Activated T-helper 1 cell treated with anti-CD3 and anti-CD28 coated beads, Interleukin-12 subunit alpha, Interleukin-12 subunit beta, Interleukin-2, Interleukin-4 antibody, amounts not matched to agents 30 ng/mL and 10 ng/mL and 1 ng/mL, durations not matched to agents 14 hours and 24 hours and 36 hours (primary cell): ENCODE results near the gene FARS2. TPM values are rescaled to one million over a fixed set of nuclear protein-coding genes. Genes with fewer than 3 reads are reported as not detected.
A peak's percentile ranks its signal among the peaks of the same experiment; 100 is the strongest.

Source experiments
- DNase-seq: peaks from one replicate; pipeline ENCODE4 v3.0.0; 2021; ENCODE audit warnings: low spot score
- H3K27ac Mint-ChIP-seq: one replicate; pipeline ENCODE4 v1.8.0; 2021; ENCODE audit warnings: mild to moderate bottlenecking, mixed read lengths
- H3K27me3 Mint-ChIP-seq: one replicate; pipeline ENCODE4 v1.8.0; 2022; ENCODE audit warnings: mild to moderate bottlenecking, moderate library complexity, mixed read lengths; ENCODE audit not compliant: insufficient read depth
- H3K36me3 Mint-ChIP-seq: one replicate; pipeline ENCODE4 v1.8.0; 2021; ENCODE audit warnings: low read depth, mixed read lengths
- H3K4me1 Mint-ChIP-seq: one replicate; pipeline ENCODE4 v1.8.0; 2021; ENCODE audit warnings: low read depth, mixed read lengths
- H3K4me3 Mint-ChIP-seq: one replicate; pipeline ENCODE4 v1.8.0; 2021; ENCODE audit warnings: mild to moderate bottlenecking, moderate library complexity, mixed read lengths
- H3K9me3 Mint-ChIP-seq: one replicate; pipeline ENCODE4 v1.8.0; 2021; ENCODE audit warnings: mixed read lengths
- intact Hi-C: fragments of 100-400 bp; cut with micrococcal nuclease; formaldehyde crosslinking; loops from one replicate; pipeline ENCODE4 v1.15.1; 2024
- total RNA-seq: library from RNA; stranded (reverse); gene quantifications from 2 replicates; pipeline ENCODE4 v1.2.3, GENCODE V29; 2022

Gene FARS2
- total RNA-seq, 1 donor from 2014 or later, result 23.8 TPM

DNA sequence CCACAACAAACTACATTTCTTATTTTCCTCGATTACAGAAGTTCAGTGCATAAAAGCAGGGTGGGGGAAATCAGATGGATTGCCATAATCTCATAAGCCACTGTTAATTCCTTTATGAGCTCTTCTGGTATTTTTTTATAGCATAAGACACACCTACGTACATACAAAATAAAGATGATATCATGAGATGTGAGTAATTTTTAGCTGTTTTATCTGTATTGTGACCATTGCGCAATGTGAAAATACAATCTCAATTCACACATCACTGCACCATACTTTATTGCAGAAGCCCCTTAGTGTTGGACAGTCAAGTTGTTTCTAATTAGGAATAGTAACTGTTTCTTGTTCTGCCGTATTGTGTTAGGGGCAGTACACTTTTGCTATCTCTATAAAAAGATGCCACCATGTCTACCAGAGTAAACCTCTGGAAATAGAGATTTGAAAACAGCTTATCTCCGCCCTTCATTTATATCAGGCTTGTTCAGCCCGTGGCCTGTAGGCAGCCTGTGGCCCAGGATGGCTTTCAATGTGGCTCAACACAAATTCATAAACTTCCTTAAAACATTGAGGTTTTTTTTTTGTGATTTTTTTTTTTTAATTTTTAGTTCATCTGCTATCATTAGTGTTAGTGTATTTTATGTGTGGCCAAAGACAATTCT, 90.4 kb downstream of the FARS2 start:
- H3K36me3 Mint-ChIP-seq, result peaks cover 3% of the 10 kb centered on the region
- intact Hi-C loops, result no loop called here
- no peak for DNase-seq
- H3K27me3 Mint-ChIP-seq, result no peaks in the 10 kb centered on the region
- H3K27ac Mint-ChIP-seq, result no peak overlapping the region
- H3K9me3 Mint-ChIP-seq, result no peaks in the 10 kb centered on the region
- no peaks in the 10 kb centered on the region for H3K4me1 Mint-ChIP-seq
- no peak overlapping the region for H3K4me3 Mint-ChIP-seq

GRCh38 chr6:5353971-5354370, 92.7 kb downstream of the FARS2 start:
- Mint-ChIP-seq H3K4me1 (no peaks in the 10 kb centered on the region), H3K27ac (no peak overlapping the region), H3K4me3 (no peak overlapping the region), H3K27me3 (no peaks in the 10 kb centered on the region), H3K36me3 (peaks cover 3% of the 10 kb centered on the region), H3K9me3 (no peaks in the 10 kb centered on the region)
- no peak for DNase-seq
- intact Hi-C loops, result no loop called here

- no peak overlapping the region for H3K27ac Mint-ChIP-seq
- no peaks in the 10 kb centered on the region for H3K4me1 Mint-ChIP-seq
Measured at GRCh38 chr6:5357486-5357885, 96.2 kb downstream of the FARS2 start.

DNA sequence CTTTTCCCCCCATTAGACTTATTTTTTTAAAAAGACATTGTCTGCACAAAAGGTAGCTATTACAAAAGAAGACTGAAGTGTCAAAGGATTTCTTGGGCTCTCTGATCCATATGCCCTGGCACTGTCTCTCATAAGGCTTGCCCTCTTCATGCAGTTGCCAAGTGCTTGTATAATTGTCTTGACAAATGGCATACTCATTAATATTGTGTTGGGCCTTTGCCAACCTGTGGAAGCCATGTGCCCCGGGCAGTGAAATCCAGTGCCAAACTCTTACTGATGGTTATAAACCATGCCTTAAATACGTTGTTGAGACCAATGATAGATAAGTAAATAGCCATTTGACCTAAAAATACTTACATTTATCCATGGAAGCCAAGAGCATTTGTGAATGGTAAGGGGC, 98.1 kb downstream of the FARS2 start:
- H3K36me3 Mint-ChIP-seq, result no peaks in the 10 kb centered on the region
- DNase-seq, result no peak
- intact Hi-C loops, result no loop called here
- no peaks in the 10 kb centered on the region for H3K4me1 Mint-ChIP-seq
- H3K4me3 Mint-ChIP-seq, result no peak overlapping the region
- H3K27me3 Mint-ChIP-seq, result no peaks in the 10 kb centered on the region
- no peak overlapping the region for H3K27ac Mint-ChIP-seq
- no peaks in the 10 kb centered on the region for H3K9me3 Mint-ChIP-seq

More at GRCh38 chr6:5357486-5357885, 96.2 kb downstream of the FARS2 start:
- H3K4me3 Mint-ChIP-seq, result no peak overlapping the region
- no peaks in the 10 kb centered on the region for H3K27me3 Mint-ChIP-seq
- no peaks in the 10 kb centered on the region for H3K9me3 Mint-ChIP-seq
- no peak for DNase-seq
- peaks cover 3% of the 10 kb centered on the region for H3K36me3 Mint-ChIP-seq
- intact Hi-C loops, result no loop called here

DNA sequence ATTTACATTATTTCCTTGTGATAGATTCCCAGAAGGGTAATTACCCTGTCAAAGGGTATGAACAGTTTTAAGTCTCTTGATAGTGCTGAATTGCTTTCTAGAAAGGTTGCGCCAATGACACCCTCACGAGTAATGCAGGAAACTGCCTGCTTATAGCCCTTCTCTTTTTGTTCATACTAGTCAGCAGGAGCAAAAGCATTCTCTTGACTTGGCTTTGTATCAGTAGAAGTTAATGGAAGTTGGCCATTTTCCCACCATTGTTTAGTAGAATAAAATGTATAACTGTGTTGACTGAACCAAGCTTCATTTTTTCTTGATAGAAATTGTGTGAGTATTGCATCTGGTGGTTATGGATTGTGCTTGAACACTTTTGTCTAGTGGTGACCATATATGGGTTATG, 100.1 kb downstream of the FARS2 start:
- H3K36me3 Mint-ChIP-seq, result no peaks in the 10 kb centered on the region
- H3K27ac Mint-ChIP-seq, result no peak overlapping the region

DNA sequence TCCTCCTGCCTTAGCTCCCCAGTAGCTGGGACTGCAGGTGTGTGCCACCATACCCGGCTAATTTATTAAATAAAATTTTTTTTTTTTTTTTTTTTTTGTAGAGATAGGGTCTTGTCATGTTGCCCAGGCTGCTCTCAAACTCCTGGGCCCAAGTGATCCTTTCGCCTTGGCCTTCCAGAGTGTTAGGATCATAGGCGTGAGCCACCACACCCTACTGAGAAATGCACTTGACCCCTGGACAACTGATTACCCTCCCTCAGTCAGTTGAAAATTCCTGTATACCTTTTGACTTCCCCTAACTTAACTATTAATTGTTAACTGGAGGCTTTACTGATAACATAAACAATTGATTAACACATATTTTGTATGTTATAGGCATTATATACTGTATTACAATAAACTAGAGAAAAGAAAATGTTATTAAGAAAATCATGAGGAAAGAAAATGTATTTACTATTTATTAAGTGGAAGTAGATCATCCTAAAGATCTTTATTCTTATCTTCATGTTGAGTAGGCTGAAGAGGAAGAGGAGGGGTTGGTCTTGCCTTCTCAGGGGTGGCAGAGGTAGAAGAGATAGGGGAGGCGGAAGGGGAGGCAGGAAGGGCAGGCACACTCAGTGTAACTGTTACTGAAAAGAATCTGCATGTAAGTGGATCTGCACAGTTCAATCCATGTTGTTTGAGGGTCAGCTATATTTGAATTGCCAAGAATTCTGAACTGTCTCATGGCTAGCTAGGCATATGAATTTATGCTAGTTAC, 104.3 kb downstream of the FARS2 start:
- Mint-ChIP-seq H3K9me3 (no peaks in the 10 kb centered on the region), H3K4me1 (no peaks in the 10 kb centered on the region), H3K27me3 (no peaks in the 10 kb centered on the region), H3K36me3 (no peaks in the 10 kb centered on the region), H3K4me3 (no peak overlapping the region), H3K27ac (no peak overlapping the region)
- no peak for DNase-seq
- intact Hi-C loops, result no loop called here

More for the DNA sequence above, 100.1 kb downstream of the FARS2 start:
- Mint-ChIP-seq H3K9me3 (no peaks in the 10 kb centered on the region), H3K4me3 (no peak overlapping the region), H3K4me1 (no peaks in the 10 kb centered on the region), H3K27me3 (no peaks in the 10 kb centered on the region)
- intact Hi-C loops, result no loop called here
- DNase-seq, result no peak

DNA sequence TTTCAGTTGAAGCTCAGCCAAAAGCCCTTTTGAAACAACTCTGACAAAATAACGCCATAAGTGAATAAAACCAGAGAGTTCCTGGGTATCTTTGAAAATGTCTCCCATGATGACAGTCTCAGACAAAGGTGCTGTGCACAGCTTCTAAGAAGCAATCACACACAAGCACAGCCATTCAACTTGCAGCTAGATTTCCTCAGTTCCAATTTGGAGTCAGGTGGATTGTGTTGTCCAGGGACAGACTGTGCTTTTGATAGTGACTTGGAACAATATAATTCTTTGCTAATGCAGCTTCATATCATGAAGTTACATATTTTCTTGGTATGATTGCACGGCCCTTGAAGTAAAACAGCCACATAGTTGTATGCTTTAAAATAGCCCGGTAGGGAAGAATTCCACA, 105.6 kb downstream of the FARS2 start:
- intact Hi-C loops, result no loop called here
- no peaks in the 10 kb centered on the region for H3K4me1 Mint-ChIP-seq
- no peaks in the 10 kb centered on the region for H3K27me3 Mint-ChIP-seq
- no peaks in the 10 kb centered on the region for H3K36me3 Mint-ChIP-seq
- H3K4me3 Mint-ChIP-seq, result no peak overlapping the region
- no peak for DNase-seq
- no peaks in the 10 kb centered on the region for H3K9me3 Mint-ChIP-seq
- H3K27ac Mint-ChIP-seq, result no peak overlapping the region

DNA sequence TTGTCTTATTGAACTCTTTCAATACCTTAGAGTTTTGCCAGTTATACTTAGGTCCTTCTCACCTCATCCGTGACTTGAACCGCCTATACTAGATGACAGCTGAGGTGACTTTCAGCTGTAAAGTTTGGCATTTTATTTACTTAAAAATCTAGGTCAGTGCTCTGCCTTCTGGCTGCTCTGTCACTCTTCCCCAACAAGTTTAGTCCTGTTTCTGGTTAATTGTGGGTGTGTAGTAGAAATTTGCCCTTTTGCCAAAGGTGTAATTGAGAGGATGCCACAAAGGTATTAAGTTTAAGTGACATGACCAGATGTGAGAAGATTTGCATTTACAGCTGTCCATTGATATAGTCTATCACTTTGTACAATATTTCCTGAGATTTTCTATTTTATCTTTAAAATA, 106.2 kb downstream of the FARS2 start:
- no peaks in the 10 kb centered on the region for H3K9me3 Mint-ChIP-seq
- no peaks in the 10 kb centered on the region for H3K36me3 Mint-ChIP-seq
- H3K4me3 Mint-ChIP-seq, result no peak overlapping the region
- intact Hi-C loops, result no loop called here
- H3K4me1 Mint-ChIP-seq, result no peaks in the 10 kb centered on the region
- H3K27ac Mint-ChIP-seq, result no peak overlapping the region
- no peaks in the 10 kb centered on the region for H3K27me3 Mint-ChIP-seq
- DNase-seq, result no peak

DNA sequence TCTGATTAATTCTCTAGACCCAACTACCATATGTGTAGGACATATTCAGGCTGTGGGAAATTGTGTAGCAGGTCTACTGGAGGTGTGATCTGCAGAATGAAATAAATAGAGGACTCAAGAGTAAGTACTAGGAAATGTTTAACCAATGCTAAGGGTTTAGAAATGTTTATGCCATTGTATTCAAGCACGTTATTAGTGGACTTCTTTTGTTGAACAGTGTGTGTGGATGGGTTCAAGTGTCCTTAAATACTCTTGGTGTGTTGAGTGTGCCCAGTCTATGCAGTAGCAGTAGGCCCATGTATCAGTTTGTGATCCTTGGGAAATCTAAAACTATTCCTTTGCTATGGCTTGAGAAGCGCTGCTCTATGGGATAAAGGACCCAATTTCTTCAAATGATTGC, 112.1 kb downstream of the FARS2 start:
- H3K9me3 Mint-ChIP-seq, result no peaks in the 10 kb centered on the region
- no peaks in the 10 kb centered on the region for H3K36me3 Mint-ChIP-seq
- no peak overlapping the region for H3K27ac Mint-ChIP-seq
- no peak overlapping the region for H3K4me3 Mint-ChIP-seq
- H3K4me1 Mint-ChIP-seq, result no peaks in the 10 kb centered on the region
- intact Hi-C loops, result no loop called here
- no peaks in the 10 kb centered on the region for H3K27me3 Mint-ChIP-seq
- no peak for DNase-seq

GRCh38 chr6:5378331-5378730, 117.0 kb downstream of the FARS2 start:
- Mint-ChIP-seq H3K27ac (peak overlapping the region; percentile 36), H3K27me3 (no peaks in the 10 kb centered on the region)
- intact Hi-C loops, result no loop called here

GRCh38 chr6:5379647-5380242, 118.4 kb downstream of the FARS2 start:
- no peaks in the 10 kb centered on the region for H3K4me1 Mint-ChIP-seq
- H3K27me3 Mint-ChIP-seq, result no peaks in the 10 kb centered on the region
- no peak overlapping the region for H3K27ac Mint-ChIP-seq
- DNase-seq, result peak; percentile 2
- H3K9me3 Mint-ChIP-seq, result no peaks in the 10 kb centered on the region
- intact Hi-C loops, result loop anchor here (1.0 kb wide), 2 partner anchors 205 to 236 kb away; no protein-coding TSS in a partner anchor
- H3K36me3 Mint-ChIP-seq, result no peaks in the 10 kb centered on the region
- no peak overlapping the region for H3K4me3 Mint-ChIP-seq

More at GRCh38 chr6:5378331-5378730, 117.0 kb downstream of the FARS2 start:
- no peaks in the 10 kb centered on the region for H3K36me3 Mint-ChIP-seq
- DNase-seq, result no peak
- H3K9me3 Mint-ChIP-seq, result no peaks in the 10 kb centered on the region
- H3K4me1 Mint-ChIP-seq, result no peaks in the 10 kb centered on the region
- no peak overlapping the region for H3K4me3 Mint-ChIP-seq

DNA sequence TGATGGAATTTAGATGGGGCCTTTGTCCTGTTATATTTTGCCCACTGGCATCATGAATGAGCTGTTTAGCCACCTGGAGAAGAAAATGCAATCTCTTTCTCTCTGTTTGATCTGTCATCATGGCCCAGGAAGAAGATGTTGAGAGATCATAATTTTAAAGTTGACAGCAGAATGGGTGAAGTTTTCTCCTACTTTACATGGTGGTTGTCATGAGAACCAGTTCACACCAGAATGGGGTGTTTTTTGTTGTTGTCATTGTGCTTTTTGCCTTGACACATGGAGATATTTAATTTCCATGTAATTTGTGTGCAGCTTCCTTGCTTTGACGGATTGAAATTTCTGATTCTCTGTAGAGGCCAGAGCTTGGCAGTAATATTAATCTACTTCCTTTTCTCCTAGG, 122.5 kb downstream of the FARS2 start:
- Mint-ChIP-seq H3K27me3 (no peaks in the 10 kb centered on the region), H3K9me3 (no peaks in the 10 kb centered on the region)

DNA sequence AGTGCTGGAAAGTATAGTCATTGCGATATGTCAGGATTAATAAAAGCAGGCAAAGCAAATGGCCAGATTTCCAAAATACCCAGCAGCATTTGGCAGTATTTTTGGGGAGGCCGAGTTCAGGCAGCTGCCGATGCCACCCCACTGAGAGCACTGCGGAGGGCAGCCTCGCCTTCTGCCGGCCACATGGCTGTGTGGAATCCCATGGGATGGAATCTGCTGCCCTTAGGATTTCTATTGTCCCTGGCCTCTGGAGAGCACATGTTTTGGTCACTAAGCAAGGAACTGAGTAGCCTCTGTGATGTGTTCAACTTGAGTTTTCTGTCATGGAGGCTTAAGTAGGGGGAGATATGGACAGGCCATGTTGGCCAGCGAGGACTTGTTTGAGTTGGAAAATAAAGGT, 123.0 kb downstream of the FARS2 start:
- H3K36me3 Mint-ChIP-seq, result no peaks in the 10 kb centered on the region
- no peak for DNase-seq
- H3K4me1 Mint-ChIP-seq, result no peaks in the 10 kb centered on the region
- no peak overlapping the region for H3K4me3 Mint-ChIP-seq
- no peak overlapping the region for H3K27ac Mint-ChIP-seq
- no peaks in the 10 kb centered on the region for H3K27me3 Mint-ChIP-seq
- intact Hi-C loops, result no loop called here
- H3K9me3 Mint-ChIP-seq, result no peaks in the 10 kb centered on the region

More for the DNA sequence above, 122.5 kb downstream of the FARS2 start:
- intact Hi-C loops, result no loop called here
- no peaks in the 10 kb centered on the region for H3K4me1 Mint-ChIP-seq
- no peaks in the 10 kb centered on the region for H3K36me3 Mint-ChIP-seq
- H3K27ac Mint-ChIP-seq, result no peak overlapping the region
- no peak for DNase-seq
- no peak overlapping the region for H3K4me3 Mint-ChIP-seq
